Peyer's patch (tissue), 4 donors: ENCODE measurements around the gene SEMA5A. TPM values are rescaled to one million over a fixed set of nuclear protein-coding genes. Genes with fewer than 3 reads are reported as not detected.
"Not testable (repeated sequence)": the region's sequence is repeated elsewhere in the genome, so short reads cannot be mapped to it uniquely, and the experiment has no call there.

Source experiments
- DNase-seq, 3 donors: peaks; one replicate each; pipeline ENCODE4 v3.0.0-alpha.2; 2017 to 2019
- H3K27ac ChIP-seq, 4 donors: fragments of 200-600 bp; sonication (generic); one replicate each; pipeline ENCODE4 v1.5.1; 2016 to 2019
- H3K27me3 ChIP-seq, 2 donors: fragments of 200-600 bp; sonication (generic); one replicate each; pipeline ENCODE4 v1.5.1; 2019
- H3K36me3 ChIP-seq, 3 donors: fragments of 200-600 bp; sonication (generic); one replicate each; pipeline ENCODE4 v1.5.1; 2016 to 2019
- H3K4me1 ChIP-seq, 4 donors: fragments of 200-600 bp; sonication (generic); one replicate each; pipeline ENCODE4 v1.5.1; 2016 to 2019
- H3K4me3 ChIP-seq, 4 donors: fragments of 200-600 bp; sonication (generic); 1 replicate in 3 of 4; 2 replicates in 1 of 4; pipeline ENCODE4 v1.5.1; 2016 to 2019; ENCODE audit warnings: mild to moderate bottlenecking in 1 of 4
- H3K9me3 ChIP-seq, 4 donors: fragments of 200-600 bp; sonication (generic); one replicate each; pipeline ENCODE4 v1.5.1; 2016 to 2019; ENCODE audit warnings: mild to moderate bottlenecking in 1 of 4
- POLR2A ChIP-seq, 2 donors: fragments of 450-650 bp; IDR thresholded peaks; one replicate each; pipeline ENCODE4 v1.5.1; 2017; ENCODE audit warnings: antibody characterized with exemption in 2 of 2, mild to moderate bottlenecking in 2 of 2, moderate library complexity in 2 of 2
- total RNA-seq, 4 donors: library from RNA; depleted of rRNA; stranded (reverse); fragments of >200 nt; gene quantifications; one replicate each; pipeline ENCODE4 v1.1.0, GENCODE V29; 2016
- TF ChIP-seq, protein P1 (sequence below), 6 experiments: fragments of 450-650 bp in 4 of 6; fragments of 200-600 bp in 2 of 6; sonication (generic) in 1 of 6; IDR thresholded peaks; one replicate each; pipeline ENCODE4 v1.5.1; 2017 to 2019; ENCODE audit warnings: antibody characterized with exemption in 6 of 6, mild to moderate bottlenecking in 3 of 6, moderate library complexity in 1 of 6

SEMA5A gene
- total RNA-seq, 4 donors from 2014 or later: 11.6 to 22.5 (median 18.2) TPM

DNA sequence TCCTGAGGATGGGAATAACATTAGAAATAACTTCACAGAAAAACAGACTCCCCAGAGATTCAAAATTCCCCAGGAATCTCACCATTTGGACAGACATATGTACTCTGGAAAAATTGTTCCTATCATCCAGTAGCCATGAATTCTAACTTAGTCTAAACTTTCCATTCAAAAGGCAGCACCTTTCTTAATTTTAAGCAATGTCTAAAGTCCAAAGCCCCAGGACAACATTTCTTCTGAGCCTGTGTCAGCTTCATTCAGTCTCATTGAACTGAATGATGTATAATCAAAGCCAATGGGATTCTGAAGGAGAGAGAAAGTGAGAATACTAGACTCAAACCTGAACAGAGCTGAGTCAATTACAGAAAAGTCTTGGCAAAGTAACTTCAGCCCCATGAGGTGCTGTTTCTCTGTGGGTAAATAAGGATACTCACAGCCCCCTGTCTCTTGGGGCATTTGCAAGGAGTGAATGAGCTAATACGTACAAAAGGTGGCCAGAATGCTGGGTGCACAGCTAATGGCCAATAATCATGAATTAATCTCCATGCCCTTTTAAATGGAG, 140.6 kb downstream of the SEMA5A start:
- Histone ChIP-seq H3K9me3 (no peaks in the 10 kb centered on the region), H3K36me3 (no peaks in the 10 kb centered on the region), H3K4me3 (no peak overlapping the region), H3K27me3 (no peaks in the 10 kb centered on the region), H3K27ac (no peak overlapping the region), H3K4me1 (no peaks in the 10 kb centered on the region)
- no peak for DNase-seq
- no peak for TF ChIP-seq POLR2A (IDR thresholded peaks at IDR 0.05)
- TF ChIP-seq, protein P1, sequence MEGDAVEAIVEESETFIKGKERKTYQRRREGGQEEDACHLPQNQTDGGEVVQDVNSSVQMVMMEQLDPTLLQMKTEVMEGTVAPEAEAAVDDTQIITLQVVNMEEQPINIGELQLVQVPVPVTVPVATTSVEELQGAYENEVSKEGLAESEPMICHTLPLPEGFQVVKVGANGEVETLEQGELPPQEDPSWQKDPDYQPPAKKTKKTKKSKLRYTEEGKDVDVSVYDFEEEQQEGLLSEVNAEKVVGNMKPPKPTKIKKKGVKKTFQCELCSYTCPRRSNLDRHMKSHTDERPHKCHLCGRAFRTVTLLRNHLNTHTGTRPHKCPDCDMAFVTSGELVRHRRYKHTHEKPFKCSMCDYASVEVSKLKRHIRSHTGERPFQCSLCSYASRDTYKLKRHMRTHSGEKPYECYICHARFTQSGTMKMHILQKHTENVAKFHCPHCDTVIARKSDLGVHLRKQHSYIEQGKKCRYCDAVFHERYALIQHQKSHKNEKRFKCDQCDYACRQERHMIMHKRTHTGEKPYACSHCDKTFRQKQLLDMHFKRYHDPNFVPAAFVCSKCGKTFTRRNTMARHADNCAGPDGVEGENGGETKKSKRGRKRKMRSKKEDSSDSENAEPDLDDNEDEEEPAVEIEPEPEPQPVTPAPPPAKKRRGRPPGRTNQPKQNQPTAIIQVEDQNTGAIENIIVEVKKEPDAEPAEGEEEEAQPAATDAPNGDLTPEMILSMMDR (IDR thresholded peaks at IDR 0.05): no peak

DNA sequence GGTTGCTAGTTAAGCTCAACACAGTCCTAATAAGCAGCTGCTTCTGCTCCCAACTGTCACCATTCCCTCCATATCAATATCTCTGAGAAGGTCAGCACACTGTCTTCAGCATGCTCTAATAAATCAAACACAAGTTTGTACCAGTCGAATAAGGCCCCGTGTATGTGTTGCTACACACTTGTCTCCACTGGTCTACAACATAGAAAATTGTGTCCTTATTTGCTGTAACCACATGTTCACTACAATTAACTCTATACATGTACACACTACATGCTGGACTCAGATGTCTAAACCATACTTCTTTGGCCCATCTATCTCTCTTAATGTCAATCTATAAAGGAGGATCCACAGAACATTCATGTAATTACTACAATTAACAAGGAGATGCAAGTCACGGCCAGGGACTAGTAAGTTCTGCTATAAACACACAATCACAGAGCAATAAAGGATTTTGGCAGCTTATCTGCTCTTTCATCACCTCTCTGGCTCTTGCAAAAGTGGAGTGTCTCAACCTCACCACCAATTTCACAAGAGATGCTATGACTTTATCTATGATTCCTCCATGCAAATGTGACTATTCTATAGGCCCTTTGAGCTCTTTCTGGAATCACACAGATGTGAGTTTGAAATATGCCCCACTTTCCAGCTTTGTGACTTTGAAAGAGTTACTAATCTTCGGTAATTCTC, 143.9 kb downstream of the SEMA5A start:
- Histone ChIP-seq H3K27ac (no peak overlapping the region), H3K36me3 (no peaks in the 10 kb centered on the region), H3K9me3 (no peaks in the 10 kb centered on the region), H3K4me3 (no peak overlapping the region), H3K4me1 (no peaks in the 10 kb centered on the region), H3K27me3 (no peaks in the 10 kb centered on the region)
- TF ChIP-seq, protein P1 (IDR thresholded peaks at IDR 0.05): no peak
- TF ChIP-seq POLR2A (IDR thresholded peaks at IDR 0.05): no peak
- DNase-seq: no peak

- H3K27me3 ChIP-seq, H3K36me3 ChIP-seq, H3K9me3 ChIP-seq, H3K4me3 ChIP-seq, DNase-seq, H3K4me1 ChIP-seq, H3K27ac ChIP-seq: not testable (repeated sequence)
These were observed 146.1 kb downstream of the SEMA5A start for GRCh38 chr5:9399783-9400182.

GRCh38 chr5:9399094-9399493, 146.8 kb downstream of the SEMA5A start:
- Histone ChIP-seq H3K27me3 (no peaks in the 10 kb centered on the region), H3K4me3 (no peak overlapping the region), H3K27ac (no peak overlapping the region), H3K4me1 (no peaks in the 10 kb centered on the region), H3K36me3 (no peaks in the 10 kb centered on the region), H3K9me3 (no peaks in the 10 kb centered on the region)
- no peak for DNase-seq
- TF ChIP-seq POLR2A (IDR thresholded peaks at IDR 0.05): no peak
- TF ChIP-seq, protein P1 (IDR thresholded peaks at IDR 0.05): no peak

GRCh38 chr5:9398227-9398626, 147.6 kb downstream of the SEMA5A start:
- DNase-seq: no peak

GRCh38 chr5:9396285-9396770, 149.5 kb downstream of the SEMA5A start:
- H3K4me3 ChIP-seq: no peak overlapping the region
- no peak for TF ChIP-seq POLR2A (IDR thresholded peaks at IDR 0.05)
- TF ChIP-seq, protein P1 (IDR thresholded peaks at IDR 0.05): no peak
- H3K9me3 ChIP-seq: no peaks in the 10 kb centered on the region
- H3K27ac ChIP-seq: no peak overlapping the region
- no peaks in the 10 kb centered on the region for H3K36me3 ChIP-seq
- DNase-seq: no peak
- no peaks in the 10 kb centered on the region for H3K4me1 ChIP-seq
- H3K27me3 ChIP-seq: no peaks in the 10 kb centered on the region

More at GRCh38 chr5:9398227-9398626, 147.6 kb downstream of the SEMA5A start:
- Histone ChIP-seq H3K4me3 (no peak overlapping the region), H3K27me3 (no peaks in the 10 kb centered on the region), H3K4me1 (no peaks in the 10 kb centered on the region), H3K9me3 (no peaks in the 10 kb centered on the region), H3K27ac (no peak overlapping the region), H3K36me3 (no peaks in the 10 kb centered on the region)
- TF ChIP-seq, protein P1 (IDR thresholded peaks at IDR 0.05): no peak
- TF ChIP-seq POLR2A (IDR thresholded peaks at IDR 0.05): no peak
